Panc1 (cell line): Measurements from ENCODE around the gene STYK1. TPM values are rescaled to one million over a fixed set of nuclear protein-coding genes. Genes with fewer than 3 reads are reported as not detected.

ENCODE experiments used
- ATAC-seq: fragments of 200-7000 bp; cut with Tn5 transposase; 2 replicates; pipeline ENCODE4 v1.9.1; 2020; ENCODE audit warnings: mild to moderate bottlenecking, moderate library complexity
- BruUV-seq: library from RNA; stranded (reverse); fragments of 400-500 nt; replicated peaks from 2 replicates; lab custom pipeline; 2021; lab: Mats Ljungman, UMichigan
- CTCF ChIA-PET: fragments of 300-600 bp; sonication (Branson Sonifier 250); formaldehyde crosslinking; loops from one replicate; lab custom pipeline; 2022; ENCODE audit warnings: antibody characterized with exemption; lab: Charles Lee
- POLR2A ChIA-PET: fragments of 300-600 bp; sonication (Branson Sonifier 250); formaldehyde crosslinking; loops from one replicate; lab custom pipeline; 2022; ENCODE audit warnings: antibody characterized with exemption; lab: Charles Lee
- DNase-seq: peaks from one replicate; pipeline ENCODE4 v3.0.0-alpha.2; 2010; ENCODE audit warnings: low read depth, low spot score
- H3K27ac ChIP-seq: 2 replicates; pipeline ENCODE4 v1.5.1; 2011; ENCODE audit warnings: mild to moderate bottlenecking, low read length, inconsistent platforms
- H3K27me3 ChIP-seq: fragments of 200-500 bp; sonication (Bioruptor generic); 2 replicates; pipeline ENCODE4 v1.6.0; 2014; ENCODE audit warnings: low read length, inconsistent platforms; ENCODE audit not compliant: control insufficient read depth, insufficient read depth
- H3K36me3 ChIP-seq: fragments of 200-500 bp; sonication (Bioruptor generic); 2 replicates; pipeline ENCODE4 v1.5.1; 2014; ENCODE audit warnings: inconsistent platforms, mild to moderate bottlenecking, low read length, moderate library complexity; ENCODE audit not compliant: control insufficient read depth, insufficient read depth
- H3K4me1 ChIP-seq: 2 replicates; pipeline ENCODE4 v1.5.1; 2011; ENCODE audit warnings: inconsistent platforms, mild to moderate bottlenecking, low read length, moderate library complexity; ENCODE audit not compliant: control insufficient read depth, insufficient read depth
- H3K4me3 ChIP-seq, 2 experiments: 2 replicates each; pipeline ENCODE4 v1.5.1; 2011 to 2012; ENCODE audit warnings: low read depth in 2 of 2, low read length in 2 of 2, mild to moderate bottlenecking in 2 of 2, inconsistent platforms in 1 of 2, moderate library complexity in 1 of 2
- H3K9me3 ChIP-seq: fragments of 200-500 bp; sonication (Bioruptor generic); 2 replicates; pipeline ENCODE4 v1.5.1; 2014; ENCODE audit warnings: low read depth, mild to moderate bottlenecking, inconsistent platforms, low read length, moderate library complexity; ENCODE audit not compliant: control insufficient read depth, insufficient read depth
- POLR2AphosphoS5 ChIP-seq: IDR thresholded peaks from 2 replicates; pipeline ENCODE4 v1.6.1; 2012; ENCODE audit warnings: mild to moderate bottlenecking, low read depth, low read length, moderate library complexity
- SIN3A ChIP-seq: IDR thresholded peaks from 2 replicates; pipeline ENCODE4 v1.6.1; 2012; ENCODE audit warnings: low read depth, mild to moderate bottlenecking, low read length, moderate library complexity, borderline replicate concordance; ENCODE audit not compliant: insufficient read depth
- TCF7L2 ChIP-seq: IDR thresholded peaks from 2 replicates; pipeline ENCODE4 v1.6.1; 2011; ENCODE audit warnings: mild to moderate bottlenecking, low read depth, low read length, inconsistent platforms
- in situ Hi-C: cut with HindIII; loops from 2 replicates; pipeline ENCODE4 v1.10.0; 2016; ENCODE audit warnings: low sequenced_read_pairs, low pct_unique_long_range_greater_than_20kb
- intact Hi-C: fragments of 100-400 bp; cut with micrococcal nuclease; formaldehyde crosslinking; loops from one replicate; pipeline ENCODE4 v1.10.0; 2022; ENCODE audit not compliant: unreplicated experiment
- total RNA-seq: library from RNA; stranded (reverse); gene quantifications from one replicate; pipeline ENCODE4 v1.2.1, GENCODE V29; 2021; ENCODE audit not compliant: unreplicated experiment
- TF ChIP-seq, protein P1 (sequence below), 2 experiments: IDR thresholded peaks; 2 replicates each; pipeline ENCODE4 v1.6.1; 2011 to 2012; ENCODE audit warnings: low read depth in 2 of 2, control low read depth in 1 of 2, low read length in 1 of 2, mild to moderate bottlenecking in 1 of 2, moderate library complexity in 1 of 2; ENCODE audit not compliant: insufficient read depth in 1 of 2
- TF ChIP-seq, protein P2 (sequence below): fragments of 450-650 bp; IDR thresholded peaks from 2 replicates; pipeline ENCODE4 v1.5.1; 2017; ENCODE audit warnings: mild to moderate bottlenecking

The STYK1 gene
- total RNA-seq, 1 experiment from 2014 or later: 0.85 TPM

DNA sequence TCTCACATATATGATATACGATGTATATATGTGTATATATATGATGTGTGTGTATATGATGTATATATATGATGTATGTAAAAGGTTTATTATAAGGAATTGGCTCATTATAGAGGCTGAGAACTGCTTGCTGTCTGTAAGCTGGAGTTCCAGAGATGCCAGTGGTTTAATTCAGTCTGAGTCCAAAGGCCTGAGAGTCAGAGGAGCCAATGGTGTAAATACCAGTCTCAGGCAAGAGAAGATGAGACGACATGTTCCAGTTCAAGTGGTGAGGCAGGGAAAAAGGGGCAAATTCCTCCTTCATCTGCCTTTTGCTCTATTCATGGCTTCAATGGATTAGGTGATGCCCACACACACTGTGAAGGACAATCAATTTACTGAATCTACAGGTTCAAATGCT lies 17.1 kb upstream of the STYK1 start:
- ChIA-PET CTCF (no interaction called here), POLR2A (no interaction called here)

DNA sequence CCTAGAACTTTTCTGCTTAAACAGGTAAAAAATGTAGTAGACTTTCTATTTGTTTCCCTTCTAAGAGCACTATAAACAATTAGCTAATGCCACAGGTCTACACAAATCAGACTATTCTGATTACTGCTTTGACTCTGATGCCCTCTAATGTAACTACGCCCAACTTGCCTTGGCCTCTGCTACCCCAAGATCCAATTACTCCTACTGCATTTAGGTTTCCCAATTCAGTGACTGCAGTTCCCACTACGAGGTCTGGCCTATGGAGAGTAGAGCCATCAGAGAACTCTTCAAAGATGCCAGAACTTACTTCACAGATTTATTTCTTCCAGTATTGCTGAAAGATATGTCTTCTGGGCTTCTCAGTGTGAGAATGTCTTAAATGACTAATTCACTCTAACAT lies 15.3 kb upstream of the STYK1 start:
- H3K27ac ChIP-seq: no peak overlapping the region
- no TSS peak for BruUV-seq
- DNase-seq (no peak), ATAC-seq (no peak)
- in situ Hi-C loops: no loop called here
- ChIA-PET POLR2A (no interaction called here), CTCF (no interaction called here)
- no peaks in the 10 kb centered on the region for H3K36me3 ChIP-seq
- TF ChIP-seq, protein P1, sequence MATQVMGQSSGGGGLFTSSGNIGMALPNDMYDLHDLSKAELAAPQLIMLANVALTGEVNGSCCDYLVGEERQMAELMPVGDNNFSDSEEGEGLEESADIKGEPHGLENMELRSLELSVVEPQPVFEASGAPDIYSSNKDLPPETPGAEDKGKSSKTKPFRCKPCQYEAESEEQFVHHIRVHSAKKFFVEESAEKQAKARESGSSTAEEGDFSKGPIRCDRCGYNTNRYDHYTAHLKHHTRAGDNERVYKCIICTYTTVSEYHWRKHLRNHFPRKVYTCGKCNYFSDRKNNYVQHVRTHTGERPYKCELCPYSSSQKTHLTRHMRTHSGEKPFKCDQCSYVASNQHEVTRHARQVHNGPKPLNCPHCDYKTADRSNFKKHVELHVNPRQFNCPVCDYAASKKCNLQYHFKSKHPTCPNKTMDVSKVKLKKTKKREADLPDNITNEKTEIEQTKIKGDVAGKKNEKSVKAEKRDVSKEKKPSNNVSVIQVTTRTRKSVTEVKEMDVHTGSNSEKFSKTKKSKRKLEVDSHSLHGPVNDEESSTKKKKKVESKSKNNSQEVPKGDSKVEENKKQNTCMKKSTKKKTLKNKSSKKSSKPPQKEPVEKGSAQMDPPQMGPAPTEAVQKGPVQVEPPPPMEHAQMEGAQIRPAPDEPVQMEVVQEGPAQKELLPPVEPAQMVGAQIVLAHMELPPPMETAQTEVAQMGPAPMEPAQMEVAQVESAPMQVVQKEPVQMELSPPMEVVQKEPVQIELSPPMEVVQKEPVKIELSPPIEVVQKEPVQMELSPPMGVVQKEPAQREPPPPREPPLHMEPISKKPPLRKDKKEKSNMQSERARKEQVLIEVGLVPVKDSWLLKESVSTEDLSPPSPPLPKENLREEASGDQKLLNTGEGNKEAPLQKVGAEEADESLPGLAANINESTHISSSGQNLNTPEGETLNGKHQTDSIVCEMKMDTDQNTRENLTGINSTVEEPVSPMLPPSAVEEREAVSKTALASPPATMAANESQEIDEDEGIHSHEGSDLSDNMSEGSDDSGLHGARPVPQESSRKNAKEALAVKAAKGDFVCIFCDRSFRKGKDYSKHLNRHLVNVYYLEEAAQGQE (IDR thresholded peaks at IDR 0.05; ENCODE audit: insufficient read depth in 1 of 2, low read depth in 2 of 2, low read length in 1 of 2): no peak
- TF ChIP-seq, protein P2, sequence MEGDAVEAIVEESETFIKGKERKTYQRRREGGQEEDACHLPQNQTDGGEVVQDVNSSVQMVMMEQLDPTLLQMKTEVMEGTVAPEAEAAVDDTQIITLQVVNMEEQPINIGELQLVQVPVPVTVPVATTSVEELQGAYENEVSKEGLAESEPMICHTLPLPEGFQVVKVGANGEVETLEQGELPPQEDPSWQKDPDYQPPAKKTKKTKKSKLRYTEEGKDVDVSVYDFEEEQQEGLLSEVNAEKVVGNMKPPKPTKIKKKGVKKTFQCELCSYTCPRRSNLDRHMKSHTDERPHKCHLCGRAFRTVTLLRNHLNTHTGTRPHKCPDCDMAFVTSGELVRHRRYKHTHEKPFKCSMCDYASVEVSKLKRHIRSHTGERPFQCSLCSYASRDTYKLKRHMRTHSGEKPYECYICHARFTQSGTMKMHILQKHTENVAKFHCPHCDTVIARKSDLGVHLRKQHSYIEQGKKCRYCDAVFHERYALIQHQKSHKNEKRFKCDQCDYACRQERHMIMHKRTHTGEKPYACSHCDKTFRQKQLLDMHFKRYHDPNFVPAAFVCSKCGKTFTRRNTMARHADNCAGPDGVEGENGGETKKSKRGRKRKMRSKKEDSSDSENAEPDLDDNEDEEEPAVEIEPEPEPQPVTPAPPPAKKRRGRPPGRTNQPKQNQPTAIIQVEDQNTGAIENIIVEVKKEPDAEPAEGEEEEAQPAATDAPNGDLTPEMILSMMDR: no peak
- TF ChIP-seq POLR2AphosphoS5 (no peak), TCF7L2 (no peak), SIN3A (no peak)
- intact Hi-C loops: no loop called here
- H3K4me3 ChIP-seq: no peak overlapping the region
- no peaks in the 10 kb centered on the region for H3K4me1 ChIP-seq
- no peaks in the 10 kb centered on the region for H3K27me3 ChIP-seq
- H3K9me3 ChIP-seq: no peaks in the 10 kb centered on the region

More for the DNA sequence above, 17.1 kb upstream of the STYK1 start:
- TF ChIP-seq, protein P2: no peak
- no peak for TF ChIP-seq SIN3A
- TF ChIP-seq, protein P1 (IDR thresholded peaks at IDR 0.05; ENCODE audit: insufficient read depth in 1 of 2, low read depth in 2 of 2, low read length in 1 of 2): no peak
- intact Hi-C loops (no loop called here), in situ Hi-C loops (no loop called here)
- no TSS peak for BruUV-seq
- H3K36me3 ChIP-seq: no peaks in the 10 kb centered on the region
- no peak overlapping the region for H3K27ac ChIP-seq
- DNase-seq (no peak), ATAC-seq (no peak)
- H3K9me3 ChIP-seq: no peaks in the 10 kb centered on the region
- H3K27me3 ChIP-seq: no peaks in the 10 kb centered on the region
- no peaks in the 10 kb centered on the region for H3K4me1 ChIP-seq
- H3K4me3 ChIP-seq: no peak overlapping the region
